ENCODE results near the gene ADAM12. TPM values are rescaled to one million over a fixed set of nuclear protein-coding genes. Genes with fewer than 3 reads are reported as not detected.

Gene ADAM12
- total RNA-seq, 4 donors from 2014 or later: 0.19 to 2.6 (median 1.5) TPM

GRCh38 chr10:126270111-126270510, 118.2 kb downstream of the ADAM12 start:
- TF ChIP-seq POLR2AphosphoS5 (IDR thresholded peaks at IDR 0.05): no peak
- TF ChIP-seq CTCF (IDR thresholded peaks at IDR 0.05): no peak
- TF ChIP-seq EP300 (IDR thresholded peaks at IDR 0.05): no peak
- no peak for TF ChIP-seq POLR2A (IDR thresholded peaks at IDR 0.05)
- no peak overlapping the region for H3K4me3 ChIP-seq
- no peaks in the 10 kb centered on the region for H3K27me3 ChIP-seq
- no peaks in the 10 kb centered on the region for H3K36me3 ChIP-seq
- H3K9me3 ChIP-seq: no peaks in the 10 kb centered on the region
- WGBS: 96% methylated on average over 5 of the region's 5 CpGs
- no peak overlapping the region for H3K27ac ChIP-seq
- no peak for DNase-seq (ENCODE audit: low spot score in 2 of 2)
- H3K4me1 ChIP-seq: no peaks in the 10 kb centered on the region

DNA sequence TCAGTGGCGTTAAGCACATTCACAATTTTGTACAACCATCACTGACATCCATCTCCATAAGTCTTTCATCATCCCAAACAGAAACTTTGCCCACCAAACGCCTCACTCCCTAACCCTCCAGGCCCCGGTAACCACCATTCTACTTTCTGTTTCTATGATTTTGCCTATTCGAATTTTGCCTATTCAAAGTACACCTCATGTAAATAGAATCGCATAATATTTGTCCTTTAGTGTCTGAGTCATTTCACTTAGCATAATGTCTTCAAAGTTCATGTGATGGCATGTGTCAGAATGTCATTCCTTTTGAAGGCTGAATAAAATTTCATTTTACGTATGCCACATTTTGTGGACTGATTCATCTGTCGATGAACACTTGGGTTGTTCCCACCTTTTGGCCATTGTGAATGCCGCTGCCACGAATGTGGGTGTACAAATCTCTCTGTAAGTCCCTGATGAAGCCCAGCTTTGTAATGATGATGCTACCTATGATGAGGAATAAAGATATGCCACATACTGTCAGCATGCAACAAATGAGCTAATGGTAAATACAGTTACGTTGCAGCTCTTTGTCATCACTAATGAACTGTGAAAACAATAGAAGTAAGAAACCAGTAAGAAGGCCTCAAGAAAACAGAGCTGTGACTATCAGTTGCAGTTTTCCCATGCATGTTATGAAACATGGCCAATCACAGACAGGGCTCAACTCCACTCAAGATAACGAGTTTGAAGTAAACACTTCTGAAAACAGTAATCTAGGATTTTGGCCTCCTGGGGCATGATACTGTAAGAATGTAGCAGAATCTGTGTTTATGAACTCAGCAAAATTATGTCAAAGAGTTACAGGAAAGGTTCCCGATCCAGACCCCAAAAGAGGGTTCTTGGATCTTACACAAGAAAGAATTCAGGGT, 120.0 kb downstream of the ADAM12 start:
- Histone ChIP-seq H3K27ac (no peak overlapping the region), H3K9me3 (no peaks in the 10 kb centered on the region), H3K36me3 (no peaks in the 10 kb centered on the region), H3K27me3 (no peaks in the 10 kb centered on the region), H3K4me1 (no peaks in the 10 kb centered on the region), H3K4me3 (no peak overlapping the region)
- TF ChIP-seq CTCF (IDR thresholded peaks at IDR 0.05) (no peak), POLR2AphosphoS5 (IDR thresholded peaks at IDR 0.05) (no peak), EP300 (IDR thresholded peaks at IDR 0.05) (no peak), POLR2A (IDR thresholded peaks at IDR 0.05) (no peak)
- no peak for DNase-seq (ENCODE audit: low spot score in 2 of 2)
- WGBS: 77% methylated on average over 12 of the region's 12 CpGs

DNA sequence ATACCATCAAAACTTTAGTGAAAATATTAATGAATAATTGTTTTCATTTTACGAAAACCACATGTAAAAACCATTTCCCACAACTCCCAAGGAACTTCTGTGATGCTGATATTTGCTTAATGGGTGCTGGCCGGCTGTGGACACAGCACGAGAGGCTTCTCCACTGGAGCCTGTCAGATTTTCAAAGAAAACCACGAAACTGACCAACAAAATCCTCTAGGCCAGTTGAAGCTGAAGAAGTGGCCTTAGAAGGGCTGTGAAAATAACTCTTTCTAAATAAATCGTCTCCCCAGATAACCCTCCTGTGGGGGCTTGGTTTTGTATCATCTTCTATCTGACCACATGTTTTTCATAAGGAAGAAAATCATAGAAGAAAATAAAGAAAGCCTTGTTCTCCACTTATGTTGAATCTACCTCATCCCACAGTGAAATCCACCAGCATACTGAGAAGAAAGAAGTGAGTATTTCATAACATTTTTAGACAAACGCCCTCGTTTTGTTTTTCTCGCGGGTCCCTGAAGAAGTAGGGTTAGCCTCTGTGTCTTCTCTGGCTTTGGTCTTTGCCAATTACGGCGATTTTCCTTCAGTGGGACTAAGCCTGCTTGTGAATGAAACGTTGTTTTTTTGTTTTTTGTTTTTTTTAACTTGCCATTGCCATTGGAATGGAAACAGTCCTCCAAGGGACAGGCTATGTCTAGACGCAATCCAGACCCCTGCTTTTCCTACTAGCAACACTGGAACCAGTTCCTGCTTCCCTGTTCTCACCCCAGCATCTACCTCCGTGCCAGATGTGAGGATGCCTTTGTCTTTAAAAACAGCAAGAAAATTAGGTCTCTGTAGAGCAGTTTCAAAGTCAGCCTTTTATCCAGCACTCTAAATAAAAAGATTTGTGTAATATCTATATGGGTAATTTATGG, 123.9 kb downstream of the ADAM12 start:
- TF ChIP-seq CTCF (IDR thresholded peaks at IDR 0.05): no peak
- Histone ChIP-seq H3K4me3 (no peak overlapping the region), H3K36me3 (no peaks in the 10 kb centered on the region), H3K27me3 (no peaks in the 10 kb centered on the region), H3K9me3 (no peaks in the 10 kb centered on the region), H3K27ac (no peak overlapping the region), H3K4me1 (peaks cover 6% of the 10 kb centered on the region)
- DNase-seq (ENCODE audit: low spot score in 2 of 2): no peak
- WGBS: 53% methylated on average over 14 of the region's 14 CpGs

- no peak overlapping the region for H3K27ac ChIP-seq
- no peak for DNase-seq (ENCODE audit: low spot score in 2 of 2)
- no peaks in the 10 kb centered on the region for H3K9me3 ChIP-seq
- no peaks in the 10 kb centered on the region for H3K36me3 ChIP-seq
- H3K4me1 ChIP-seq: peaks cover 6% of the 10 kb centered on the region
- H3K27me3 ChIP-seq: no peaks in the 10 kb centered on the region
- no peak for TF ChIP-seq POLR2AphosphoS5 (IDR thresholded peaks at IDR 0.05)
- H3K4me3 ChIP-seq: no peak overlapping the region
- 80% methylated on average over 4 of the region's 4 CpGs for WGBS
These were observed 125.1 kb downstream of the ADAM12 start for GRCh38 chr10:126263006-126263676.

DNA sequence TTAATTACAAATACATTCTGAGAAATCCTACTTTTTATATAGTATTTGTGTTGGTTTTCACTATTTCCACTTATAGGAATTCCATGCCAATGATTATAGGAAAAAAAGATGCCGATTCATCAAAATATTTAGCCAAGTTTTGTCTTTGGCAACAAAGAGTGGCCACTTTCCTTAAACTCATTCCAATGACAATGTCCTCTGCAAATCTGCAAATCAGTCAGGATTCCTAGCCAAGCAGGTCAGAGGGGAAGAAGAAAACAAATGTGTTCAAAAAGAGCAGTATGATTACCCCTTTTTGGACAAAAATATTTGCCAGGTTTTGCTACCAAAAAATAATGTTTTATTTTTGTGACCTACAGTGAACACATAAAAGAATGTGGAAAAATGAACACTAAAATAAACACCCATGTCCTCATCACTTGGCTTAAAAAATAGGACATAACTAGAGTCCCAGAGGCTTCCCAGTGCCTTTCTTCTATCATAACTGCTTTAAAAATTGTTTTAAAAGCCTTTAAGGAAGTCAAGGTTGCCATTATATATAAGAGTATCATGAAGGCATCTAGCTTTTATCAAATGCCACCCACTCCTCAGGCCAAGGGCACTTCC, 125.9 kb downstream of the ADAM12 start:
- Histone ChIP-seq H3K36me3 (no peaks in the 10 kb centered on the region), H3K4me1 (peaks cover 6% of the 10 kb centered on the region), H3K9me3 (no peaks in the 10 kb centered on the region), H3K27me3 (no peaks in the 10 kb centered on the region), H3K27ac (no peak overlapping the region), H3K4me3 (no peak overlapping the region)
- no peak for DNase-seq (ENCODE audit: low spot score in 2 of 2)
- 76% methylated on average over 1 of the region's 1 CpG for WGBS
- TF ChIP-seq CTCF (IDR thresholded peaks at IDR 0.05) (no peak), EP300 (IDR thresholded peaks at IDR 0.05) (no peak), POLR2A (IDR thresholded peaks at IDR 0.05) (no peak), POLR2AphosphoS5 (IDR thresholded peaks at IDR 0.05) (no peak)

Measured in suprapubic skin (tissue), 4 donors.